ENCODE data around the gene GAGE10. TPM values are rescaled to one million over a fixed set of nuclear protein-coding genes. Genes with fewer than 3 reads are reported as not detected.

Gene GAGE10
- total and polyA plus RNA-seq, 9 of the 15 experiments (the other 6 are each of a cell fraction or from before 2014, with no cell fraction given) = 0.80 to 3.1 (median 0.96) TPM; not detected in 4

GRCh38 chrX:49269010-49269766 is 34.3 kb upstream of the GAGE10 start (continued):
- peak; percentile 67 for TF ChIP-seq ZBTB5 (IDR thresholded peaks at IDR 0.05)
- TF ChIP-seq FOXP1 (CRISPR knock-in tag; IDR thresholded peaks at IDR 0.05) = no peak
- TF ChIP-seq ASH1L (IDR thresholded peaks at IDR 0.05; ENCODE audit: borderline replicate concordance, low read depth, partially characterized antibody) = peak; percentile 96
- TF ChIP-seq HMGXB4 (CRISPR knock-in tag; IDR thresholded peaks at IDR 0.05) = no peak
- no peak for TF ChIP-seq GABPB1 (CRISPR knock-in tag; IDR thresholded peaks at IDR 0.05)
- TF ChIP-seq HDAC3 (IDR thresholded peaks at IDR 0.05; ENCODE audit: borderline replicate concordance, partially characterized antibody) = no peak
- TF ChIP-seq HMG20A (CRISPR knock-in tag; conservative IDR thresholded peaks at IDR 0.05) = no peak
- TF ChIP-seq GTF3C2 (IDR thresholded peaks at IDR 0.05; ENCODE audit: borderline replicate concordance, extremely low read depth, insufficient read length) = no peak
- TF ChIP-seq ZNF134 (CRISPR knock-in tag; conservative IDR thresholded peaks at IDR 0.05) = no peak
- TF ChIP-seq HBP1 (CRISPR knock-in tag; IDR thresholded peaks at IDR 0.05) = 0 out of 2 replicates have a peak, but pooled peaks have one; percentile 44
- no peak for TF ChIP-seq ZNF347 (CRISPR knock-in tag; IDR thresholded peaks at IDR 0.05; ENCODE audit: low read depth)
- TF ChIP-seq ZNF57 (CRISPR knock-in tag; IDR thresholded peaks at IDR 0.05) = no peak
- TF ChIP-seq FOXK2 (conservative IDR thresholded peaks at IDR 0.05 in 1 of 2, IDR thresholded peaks at IDR 0.05 in 1 of 2; ENCODE audit: low read depth in 2 of 2) = no peak; a peak in 2 of 4 replicates
- no peak for TF ChIP-seq ZNF263 (CRISPR knock-in tag; IDR thresholded peaks at IDR 0.05; ENCODE audit: borderline replicate concordance)
- no peak for TF ChIP-seq ZNF3 (CRISPR knock-in tag; IDR thresholded peaks at IDR 0.05)
- TF ChIP-seq HCFC1 (IDR thresholded peaks at IDR 0.05; ENCODE audit: low read depth, low read length) = no peak
